ENCODE measurements around the gene ADAMTSL2.

GRCh38 chr9:133520121-133520835, 14.2 kb upstream of the ADAMTSL2 start:
- no peak for TF ChIP-seq CTCF (IDR thresholded peaks at IDR 0.05)
- TF ChIP-seq EP300 (IDR thresholded peaks at IDR 0.05), result no peak
- no peak for TF ChIP-seq POLR2A (IDR thresholded peaks at IDR 0.05; ENCODE audit: low read depth)
